Umbilical cord (tissue), 2 donors: ENCODE measurements around the gene NTM. TPM values are rescaled to one million over a fixed set of nuclear protein-coding genes. Genes with fewer than 3 reads are reported as not detected.

Experiments
- DNase-seq: peaks from one replicate; pipeline ENCODE4 v3.0.0-alpha.2; 2015; ENCODE audit warnings: low spot score
- total RNA-seq: library from RNA; depleted of rRNA; stranded (reverse); fragments of >200 nt; gene quantifications from one replicate; pipeline ENCODE4 v1.2.3, GENCODE V29; 2014; ENCODE audit warnings: low replicate concordance; ENCODE audit not compliant: insufficient read depth

NTM gene
- total RNA-seq, 1 donor from 2014 or later, result 8.9 TPM

DNA sequence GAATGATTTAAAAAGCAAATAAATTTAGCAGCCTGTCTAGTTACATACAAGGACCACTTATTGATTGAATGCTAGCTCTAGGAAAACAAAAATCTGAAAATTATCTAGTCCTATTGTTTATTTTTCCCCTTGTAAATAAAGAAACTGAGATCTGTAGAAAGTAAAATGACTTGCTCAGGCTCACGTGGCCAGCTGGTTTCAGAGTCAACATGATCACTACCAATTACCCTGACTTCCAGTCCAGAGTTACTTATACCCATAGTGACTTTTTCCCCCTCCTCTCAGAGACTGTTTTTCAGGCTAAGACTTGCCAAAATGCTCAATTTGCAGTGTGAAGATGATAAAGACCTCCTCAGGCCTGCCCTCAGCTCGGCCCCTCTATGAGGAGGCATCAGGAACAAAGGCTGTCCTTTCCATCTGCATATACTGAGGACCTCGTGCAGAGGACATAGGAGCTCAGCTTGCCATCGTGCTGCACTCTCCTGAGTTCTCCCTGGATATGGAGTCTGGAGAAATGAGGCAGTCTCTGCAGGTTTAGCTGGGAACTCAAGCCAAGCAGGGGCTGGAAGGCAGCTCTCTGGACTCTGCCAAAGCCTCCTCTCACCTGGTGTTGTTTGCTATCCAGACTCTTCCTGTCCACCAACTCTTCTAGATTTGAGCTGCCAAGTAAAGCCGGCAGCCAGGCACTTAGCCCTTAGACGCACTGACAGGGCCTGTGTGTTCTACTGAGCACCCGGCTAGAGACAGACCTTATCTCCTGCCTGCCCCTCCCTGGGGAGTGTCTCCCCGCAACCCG lies 883.3 kb downstream of the NTM start:
- no peak for DNase-seq

- peak; percentile 35 for DNase-seq
Measured at GRCh38 chr11:132254906-132255305, 884.5 kb downstream of the NTM start.

- no peak for DNase-seq
Measured at GRCh38 chr11:132256528-132257279, 886.3 kb downstream of the NTM start.

DNA sequence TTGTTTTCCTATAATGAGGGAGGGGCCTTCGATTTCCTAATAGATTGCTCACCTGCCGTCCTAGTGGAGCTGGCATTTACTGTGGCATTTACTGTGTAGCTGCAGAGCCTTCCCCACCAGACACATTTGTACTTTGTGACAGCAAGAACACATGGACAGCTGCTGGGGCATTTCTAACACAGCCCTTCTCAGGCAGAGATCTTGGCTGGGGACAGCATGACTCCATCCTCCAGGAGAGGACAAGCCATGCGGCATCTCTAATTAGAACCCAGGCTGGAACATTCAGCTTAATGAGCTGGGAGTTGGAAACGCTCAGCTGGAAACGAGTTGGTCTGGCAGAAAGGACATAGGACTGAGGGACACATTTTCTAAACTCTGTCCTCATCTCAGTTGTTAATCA lies 887.5 kb downstream of the NTM start:
- no peak for DNase-seq

DNA sequence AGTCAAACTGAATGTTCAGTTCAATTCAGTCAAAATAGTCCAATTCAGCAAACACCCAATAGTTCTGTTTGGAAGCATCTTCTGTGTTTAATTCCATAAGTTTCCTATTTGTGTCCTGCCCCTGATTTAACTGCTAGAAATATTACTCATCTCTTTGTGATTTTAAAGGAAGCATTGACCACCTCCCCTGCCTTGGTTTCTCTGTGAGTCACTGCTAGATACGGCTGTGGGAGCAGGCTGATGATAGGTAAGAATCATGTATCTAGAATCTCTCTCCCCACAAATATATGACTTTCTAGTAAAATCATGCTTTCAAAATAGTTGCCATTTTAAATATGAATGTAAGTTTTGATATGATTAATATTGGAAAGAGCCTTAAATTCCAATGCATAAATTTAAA lies 888.5 kb downstream of the NTM start:
- no peak for DNase-seq

GRCh38 chr11:132260636-132261035 lies 890.2 kb downstream of the NTM start:
- DNase-seq, result no peak

GRCh38 chr11:132263241-132263640 lies 892.8 kb downstream of the NTM start:
- no peak for DNase-seq

DNA sequence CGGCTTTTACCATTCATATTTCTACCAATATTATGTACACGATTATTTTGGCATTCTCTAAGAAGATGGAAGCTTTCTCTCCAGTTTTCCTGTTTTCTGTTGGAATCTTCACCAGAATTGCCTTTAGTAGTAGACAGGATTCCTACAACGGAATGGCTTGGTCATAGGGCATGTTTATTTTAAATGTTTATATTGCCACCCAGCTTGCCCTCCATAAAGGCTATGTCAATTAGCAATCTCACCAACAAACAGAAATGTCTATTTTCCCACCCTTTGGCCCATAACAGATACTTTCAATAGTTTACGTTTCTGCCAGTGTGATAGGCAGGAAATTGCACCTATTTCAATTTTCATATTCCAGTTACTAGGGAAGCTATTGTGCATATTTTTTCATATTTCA lies 893.5 kb downstream of the NTM start:
- no peak for DNase-seq

DNA sequence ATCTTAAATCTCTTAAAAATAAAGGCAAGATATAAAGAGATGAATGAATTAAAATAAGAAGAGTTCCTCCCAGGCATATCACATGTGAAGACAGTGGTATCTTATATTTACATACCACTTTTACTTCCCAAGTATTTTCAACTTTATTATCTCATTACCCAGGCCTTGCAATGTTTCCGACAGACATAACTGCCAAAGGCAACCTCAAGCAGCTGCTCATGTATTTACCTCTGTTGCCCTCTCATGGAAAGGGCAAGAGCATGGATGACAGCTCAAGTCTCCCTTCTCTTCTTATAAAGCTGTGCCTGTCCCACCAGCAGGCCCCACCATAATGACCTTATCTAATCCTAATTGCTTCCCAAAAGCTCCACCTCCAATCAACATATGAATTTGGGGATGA lies 894.2 kb downstream of the NTM start:
- DNase-seq, result no peak

DNA sequence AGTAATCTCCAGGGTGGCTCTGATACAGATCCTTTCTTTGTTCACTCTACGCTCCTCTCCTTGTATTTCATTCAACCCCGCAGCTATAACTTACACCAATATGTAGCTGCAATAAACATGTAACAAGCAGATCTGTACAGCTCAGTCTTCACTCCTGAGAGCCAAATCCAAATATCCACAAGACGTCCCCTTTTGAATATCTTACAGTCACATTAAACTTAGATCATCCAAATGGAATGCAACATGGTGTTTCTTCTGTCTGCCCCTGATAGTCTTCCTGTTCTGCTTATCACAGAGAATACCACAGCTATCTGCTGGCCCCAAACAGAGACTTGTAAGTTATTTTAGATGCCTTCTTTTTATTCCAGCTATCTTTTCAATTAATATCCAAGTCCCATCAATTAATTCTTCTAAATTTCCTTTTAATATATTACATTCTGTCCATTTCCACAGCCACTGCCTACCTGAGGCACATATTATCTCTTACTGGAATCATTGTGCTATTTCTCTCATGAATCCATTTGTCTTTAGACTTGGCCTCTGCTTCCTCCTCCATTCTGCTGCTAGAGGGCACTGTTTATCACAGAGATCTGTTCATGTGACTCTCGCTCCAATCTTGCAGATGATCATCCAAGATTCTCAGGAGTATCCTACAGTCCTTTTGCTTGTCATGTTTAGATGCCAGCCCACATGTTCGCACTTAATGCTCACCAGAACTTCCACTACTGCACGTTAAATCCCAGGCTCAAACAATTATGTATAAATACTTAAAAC lies 908.6 kb downstream of the NTM start:
- DNase-seq, result peak; percentile 79

- DNase-seq, result no peak
Measured at GRCh38 chr11:132284048-132284447, 913.6 kb downstream of the NTM start.

DNA sequence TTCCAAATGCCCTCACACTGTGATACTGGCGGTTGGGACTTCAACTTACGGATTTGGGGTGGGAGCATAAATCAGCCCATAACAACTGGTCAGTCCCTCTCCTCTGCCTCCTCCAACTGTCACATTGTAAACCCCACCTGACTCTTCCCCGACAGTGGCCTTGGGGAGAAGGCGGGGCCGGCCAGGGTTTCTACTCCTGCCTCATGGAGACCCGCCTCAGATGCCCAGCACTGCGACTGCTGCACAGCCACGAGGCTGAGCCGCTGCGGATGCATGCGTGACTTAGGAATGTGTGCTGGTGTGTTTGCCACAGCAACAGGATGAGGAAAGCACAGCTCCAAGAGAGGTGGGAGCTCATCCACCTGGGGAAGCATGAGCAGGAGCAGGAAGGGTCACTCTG lies 914.2 kb downstream of the NTM start:
- no peak for DNase-seq

- DNase-seq, result no peak
Measured at GRCh38 chr11:132285631-132286030, 915.2 kb downstream of the NTM start.

DNA sequence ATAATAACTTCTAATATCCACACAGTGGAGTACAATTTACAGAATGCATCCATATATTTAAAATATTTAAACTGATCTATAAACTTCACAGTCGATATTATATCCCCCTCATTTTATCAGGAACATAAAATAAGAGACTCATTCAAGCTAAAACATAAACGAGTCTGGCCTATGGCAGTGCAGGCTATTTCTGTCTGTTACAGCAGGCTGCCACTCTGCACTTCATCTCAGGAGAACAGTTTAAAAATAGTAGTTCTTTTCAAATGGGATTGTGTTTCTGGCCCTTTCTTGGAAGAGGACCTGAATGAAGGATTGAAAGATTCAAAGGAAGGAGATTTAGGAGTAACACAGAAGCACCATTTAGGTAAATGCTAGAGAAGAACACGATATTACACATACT lies 915.7 kb downstream of the NTM start:
- no peak for DNase-seq

- DNase-seq, result no peak
Measured at GRCh38 chr11:132288036-132288435, 917.6 kb downstream of the NTM start.

DNA sequence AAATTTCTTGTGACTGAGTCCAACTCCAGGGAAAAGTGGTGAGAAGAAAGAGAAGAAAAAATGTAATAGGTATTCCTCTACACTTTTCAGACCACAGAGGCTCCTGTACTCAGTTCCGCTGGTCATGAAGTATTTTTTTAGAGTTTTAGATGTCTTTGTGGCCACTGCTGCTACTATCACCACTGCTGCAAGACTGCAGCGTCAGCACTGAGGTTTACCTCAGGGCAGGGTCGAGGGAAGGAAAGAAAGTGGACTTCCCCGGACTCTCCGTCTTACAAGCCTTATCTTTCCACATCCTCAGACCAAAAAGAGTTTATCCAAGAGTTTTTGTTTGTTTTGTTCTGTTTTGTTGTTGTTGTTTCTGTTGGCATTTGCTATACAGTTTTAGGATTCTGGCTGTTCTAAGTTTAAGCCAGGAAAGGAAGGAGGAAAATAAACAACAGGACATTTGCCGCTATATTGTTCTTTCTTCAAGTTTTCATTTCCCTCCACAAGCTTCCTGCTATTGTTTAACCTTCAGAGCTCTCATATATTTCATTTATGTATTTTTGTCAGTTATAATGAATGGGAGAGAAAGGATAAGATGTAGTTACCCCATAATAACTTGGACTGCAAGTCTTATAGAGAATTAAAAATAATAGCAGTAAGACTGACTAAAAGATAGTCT lies 919.3 kb downstream of the NTM start:
- no peak for DNase-seq

DNA sequence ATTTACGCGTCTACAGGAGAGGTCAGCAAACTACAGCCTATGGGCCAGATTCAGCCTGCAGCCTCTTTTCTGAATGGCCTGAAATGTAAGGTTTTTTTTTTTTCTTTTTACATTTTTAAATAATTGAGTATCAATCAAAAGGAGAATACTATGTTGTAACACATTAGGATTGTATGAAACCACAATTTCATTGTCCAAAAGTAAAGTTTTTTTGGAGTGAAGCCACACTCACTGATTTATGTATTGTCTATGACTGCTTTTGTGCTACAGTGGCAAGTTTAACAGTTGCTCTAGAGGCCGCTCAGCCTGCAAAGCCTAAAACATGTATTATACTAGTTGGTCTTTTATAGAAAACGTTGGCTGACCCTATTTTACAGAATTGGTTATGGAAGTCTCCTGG lies 923.2 kb downstream of the NTM start:
- DNase-seq, result no peak

DNA sequence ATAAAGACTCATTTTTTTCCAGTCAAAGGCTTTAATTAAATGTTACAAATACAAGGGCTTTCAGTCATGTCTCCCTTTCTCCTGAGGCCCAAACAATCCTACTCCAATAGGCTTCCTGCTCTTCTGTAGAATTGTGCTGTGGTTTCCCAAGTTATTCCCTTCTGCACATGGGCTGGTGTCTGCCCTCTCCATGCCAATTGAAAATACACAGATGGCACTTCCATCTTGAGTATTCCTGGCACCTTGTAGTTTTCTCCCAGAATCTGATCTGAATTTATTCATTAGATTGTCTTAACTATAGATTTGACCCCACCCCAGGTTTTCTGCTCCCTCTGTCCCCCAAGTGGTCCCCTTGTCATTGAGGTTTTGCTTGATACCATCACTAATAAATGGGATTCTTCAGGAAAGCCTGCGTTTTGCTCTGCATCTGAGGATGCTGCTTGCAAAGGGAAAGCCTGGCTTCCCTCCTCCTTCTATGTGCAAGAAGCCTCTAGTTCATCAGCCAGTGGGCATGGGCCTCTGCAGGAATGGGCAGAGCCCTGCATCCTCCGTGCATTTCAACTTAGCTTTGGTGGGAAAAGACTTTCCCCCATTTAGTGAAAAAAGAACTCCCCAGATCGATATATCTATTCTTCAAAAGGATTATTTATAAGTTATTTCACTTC lies 926.7 kb downstream of the NTM start:
- DNase-seq, result no peak

DNA sequence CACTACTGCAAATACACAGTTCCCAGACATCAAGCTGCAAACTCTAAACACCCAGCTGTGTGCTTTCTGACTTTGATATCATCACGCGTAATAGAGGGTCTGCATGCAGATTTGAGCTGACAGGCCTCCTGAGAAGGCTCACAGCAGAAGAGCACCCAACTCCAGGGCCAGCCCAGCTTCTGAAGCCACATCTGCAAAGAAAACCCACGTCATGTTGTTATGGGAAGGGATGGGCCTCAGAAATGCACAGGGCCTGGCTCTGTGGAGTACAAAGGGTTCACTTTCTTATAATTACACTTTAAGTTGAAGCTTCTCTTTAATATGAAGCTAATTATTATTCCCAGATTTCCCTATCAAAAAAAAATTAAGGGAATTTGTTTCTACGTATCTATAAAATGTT lies 927.9 kb downstream of the NTM start:
- DNase-seq, result no peak

GRCh38 chr11:132300283-132300682 lies 929.9 kb downstream of the NTM start:
- no peak for DNase-seq

GRCh38 chr11:132301465-132301864 lies 931.0 kb downstream of the NTM start:
- no peak for DNase-seq
